AG09309 (cell line): ENCODE data around the gene DIP2C.
"Not testable (repeated sequence)": the region's sequence is repeated elsewhere in the genome, so short reads cannot be mapped to it uniquely, and the experiment has no call there.

ENCODE experiments used
- DNase-seq: peaks from one replicate; pipeline ENCODE4 v3.0.0-alpha.2; 2010; ENCODE audit warnings: low read depth
- H3K4me3 ChIP-seq: 2 replicates; pipeline ENCODE4 v1.5.1; 2011; ENCODE audit warnings: mild to moderate bottlenecking, low read depth, low read length, moderate library complexity; ENCODE audit not compliant: control insufficient read depth
- CTCF ChIP-seq: IDR thresholded peaks from 2 replicates; pipeline ENCODE4 v1.5.1; 2011; ENCODE audit warnings: mild to moderate bottlenecking, low read depth, low read length, inconsistent platforms; ENCODE audit not compliant: insufficient read depth, control insufficient read depth; ENCODE audit errors: missing control alignments

The DIP2C gene

GRCh38 chr10:649798-650440 is 39.5 kb downstream of the DIP2C start:
- no peak for DNase-seq
- TF ChIP-seq CTCF, result no peak
- H3K4me3 ChIP-seq, result no peak overlapping the region

- no peak for TF ChIP-seq CTCF
- no peak overlapping the region for H3K4me3 ChIP-seq
- no peak for DNase-seq
These were observed 40.0 kb downstream of the DIP2C start for GRCh38 chr10:649445-649797.

GRCh38 chr10:647019-647418 is 42.4 kb downstream of the DIP2C start:
- H3K4me3 ChIP-seq, DNase-seq: not testable (repeated sequence)

GRCh38 chr10:646118-646524 is 43.3 kb downstream of the DIP2C start:
- DNase-seq, result no peak
- no peak for TF ChIP-seq CTCF
- H3K4me3 ChIP-seq, result no peak overlapping the region

GRCh38 chr10:644943-645334 is 44.5 kb downstream of the DIP2C start:
- DNase-seq, result no peak
- no peak overlapping the region for H3K4me3 ChIP-seq
- no peak for TF ChIP-seq CTCF

- no peak for TF ChIP-seq CTCF
- DNase-seq, result no peak
- H3K4me3 ChIP-seq, result no peak overlapping the region
These were observed 45.2 kb downstream of the DIP2C start for GRCh38 chr10:644076-644942.

- no peak overlapping the region for H3K4me3 ChIP-seq
- TF ChIP-seq CTCF, result no peak
- DNase-seq, result no peak
These were observed 47.1 kb downstream of the DIP2C start for GRCh38 chr10:642186-642890.
